ENCODE measurements around the gene NINJ1.

DNA sequence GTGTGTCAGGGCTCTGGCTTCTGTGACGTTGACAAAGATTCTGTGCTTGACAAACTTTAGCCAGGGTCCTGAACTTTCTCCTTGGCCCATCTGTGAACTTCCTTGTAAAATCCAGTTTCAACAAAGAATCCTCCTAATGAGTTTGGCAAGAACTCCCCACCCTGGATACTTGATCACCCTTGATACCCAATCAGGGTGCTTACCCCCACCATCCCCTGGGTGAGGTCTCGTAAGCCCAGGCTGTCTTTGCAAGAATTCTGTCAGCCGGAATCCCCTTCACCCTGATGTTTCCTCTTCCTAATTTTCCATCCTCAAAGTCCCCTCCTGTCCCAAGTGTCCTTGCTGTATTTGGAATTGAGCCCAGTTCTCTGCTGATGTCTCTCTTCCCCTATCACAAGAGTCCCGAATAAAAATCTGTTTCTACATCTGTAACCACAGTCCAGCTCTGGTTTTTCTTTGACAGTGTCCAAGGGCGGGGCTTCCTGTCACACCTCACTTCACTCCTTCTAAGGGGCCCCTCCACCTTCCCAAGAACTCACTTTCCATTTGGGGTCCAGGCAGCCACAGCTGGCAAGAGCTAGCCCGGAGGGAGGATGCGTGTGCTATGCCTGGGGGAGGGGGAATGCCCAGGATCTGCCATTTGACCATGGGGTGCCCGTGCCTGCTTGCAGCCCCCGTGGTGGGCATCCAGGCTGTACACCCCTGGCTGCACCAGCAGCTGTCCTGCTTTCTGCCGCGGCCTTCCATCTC lies 40.7 kb downstream of the NINJ1 start:
- TF ChIP-seq POLR2A (IDR thresholded peaks at IDR 0.05; ENCODE audit: insufficient read depth in 1 of 2, low read depth in 2 of 2, low read length in 2 of 2) (no peak), ATF1 (CRISPR knock-in tag; IDR thresholded peaks at IDR 0.05) (no peak), ZNF331 (CRISPR knock-in tag; IDR thresholded peaks at IDR 0.05) (no peak), SMAD3 (CRISPR knock-in tag; IDR thresholded peaks at IDR 0.05) (no peak), POLR2AphosphoS5 (IDR thresholded peaks at IDR 0.05; ENCODE audit: low read depth, low read length) (no peak)
- TF ChIP-seq, protein P1, sequence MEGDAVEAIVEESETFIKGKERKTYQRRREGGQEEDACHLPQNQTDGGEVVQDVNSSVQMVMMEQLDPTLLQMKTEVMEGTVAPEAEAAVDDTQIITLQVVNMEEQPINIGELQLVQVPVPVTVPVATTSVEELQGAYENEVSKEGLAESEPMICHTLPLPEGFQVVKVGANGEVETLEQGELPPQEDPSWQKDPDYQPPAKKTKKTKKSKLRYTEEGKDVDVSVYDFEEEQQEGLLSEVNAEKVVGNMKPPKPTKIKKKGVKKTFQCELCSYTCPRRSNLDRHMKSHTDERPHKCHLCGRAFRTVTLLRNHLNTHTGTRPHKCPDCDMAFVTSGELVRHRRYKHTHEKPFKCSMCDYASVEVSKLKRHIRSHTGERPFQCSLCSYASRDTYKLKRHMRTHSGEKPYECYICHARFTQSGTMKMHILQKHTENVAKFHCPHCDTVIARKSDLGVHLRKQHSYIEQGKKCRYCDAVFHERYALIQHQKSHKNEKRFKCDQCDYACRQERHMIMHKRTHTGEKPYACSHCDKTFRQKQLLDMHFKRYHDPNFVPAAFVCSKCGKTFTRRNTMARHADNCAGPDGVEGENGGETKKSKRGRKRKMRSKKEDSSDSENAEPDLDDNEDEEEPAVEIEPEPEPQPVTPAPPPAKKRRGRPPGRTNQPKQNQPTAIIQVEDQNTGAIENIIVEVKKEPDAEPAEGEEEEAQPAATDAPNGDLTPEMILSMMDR (CRISPR knock-in tag; IDR thresholded peaks at IDR 0.05), result no peak
- TF ChIP-seq, protein P2, sequence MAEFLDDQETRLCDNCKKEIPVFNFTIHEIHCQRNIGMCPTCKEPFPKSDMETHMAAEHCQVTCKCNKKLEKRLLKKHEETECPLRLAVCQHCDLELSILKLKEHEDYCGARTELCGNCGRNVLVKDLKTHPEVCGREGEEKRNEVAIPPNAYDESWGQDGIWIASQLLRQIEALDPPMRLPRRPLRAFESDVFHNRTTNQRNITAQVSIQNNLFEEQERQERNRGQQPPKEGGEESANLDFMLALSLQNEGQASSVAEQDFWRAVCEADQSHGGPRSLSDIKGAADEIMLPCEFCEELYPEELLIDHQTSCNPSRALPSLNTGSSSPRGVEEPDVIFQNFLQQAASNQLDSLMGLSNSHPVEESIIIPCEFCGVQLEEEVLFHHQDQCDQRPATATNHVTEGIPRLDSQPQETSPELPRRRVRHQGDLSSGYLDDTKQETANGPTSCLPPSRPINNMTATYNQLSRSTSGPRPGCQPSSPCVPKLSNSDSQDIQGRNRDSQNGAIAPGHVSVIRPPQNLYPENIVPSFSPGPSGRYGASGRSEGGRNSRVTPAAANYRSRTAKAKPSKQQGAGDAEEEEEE (CRISPR knock-in tag; IDR thresholded peaks at IDR 0.05; ENCODE audit: borderline replicate concordance), result no peak
